ENCODE data around the gene REELD1.

The REELD1 gene

DNA sequence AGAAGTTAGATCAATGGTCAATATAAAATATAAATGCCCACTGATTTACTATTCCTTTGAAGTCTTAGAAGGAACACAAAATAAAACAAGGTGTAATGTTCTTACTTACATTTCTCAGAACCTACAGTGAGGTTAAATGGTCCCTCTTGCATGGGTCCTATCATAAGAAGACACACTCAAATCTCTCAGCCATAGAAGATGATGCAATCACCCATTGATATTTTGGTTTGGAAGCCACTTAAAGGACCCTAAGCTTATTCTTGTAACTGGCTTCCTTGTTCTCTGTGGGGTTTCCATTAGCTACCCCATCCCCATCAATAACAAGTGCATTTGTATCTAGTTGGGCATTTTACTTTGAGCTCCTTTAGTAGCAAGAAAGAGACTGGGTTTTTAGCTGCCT lies 15.1 kb downstream of the REELD1 start:
- DNase-seq: no peak

DNA sequence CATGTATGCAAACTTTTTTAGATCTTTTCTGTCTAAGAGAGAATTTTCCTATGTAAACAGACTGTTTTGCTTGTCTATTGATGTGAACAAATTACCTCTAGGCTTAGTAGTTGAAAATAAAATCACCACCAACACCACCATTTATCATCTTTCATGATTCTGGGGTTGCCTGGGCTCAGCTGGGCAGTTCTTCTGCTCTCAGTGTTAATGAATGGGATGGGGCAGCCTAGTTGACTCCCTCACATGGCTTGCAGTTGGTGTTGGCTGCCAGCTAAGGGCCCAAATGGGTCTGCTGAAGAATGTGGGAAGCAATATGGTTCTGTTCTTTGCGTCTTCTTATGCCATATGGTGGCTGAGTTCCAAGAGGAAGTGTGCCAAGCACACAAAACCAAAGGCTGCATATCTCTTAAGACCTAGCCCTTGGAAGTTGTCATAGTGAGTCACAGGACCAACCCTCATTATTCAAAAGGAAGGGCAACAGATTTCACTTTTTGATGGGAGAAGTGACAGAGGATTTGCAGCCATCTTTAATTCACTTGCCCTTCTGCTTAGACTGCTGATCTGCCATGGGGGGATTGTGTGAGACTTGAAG lies 17.9 kb downstream of the REELD1 start:
- DNase-seq: no peak

DNA sequence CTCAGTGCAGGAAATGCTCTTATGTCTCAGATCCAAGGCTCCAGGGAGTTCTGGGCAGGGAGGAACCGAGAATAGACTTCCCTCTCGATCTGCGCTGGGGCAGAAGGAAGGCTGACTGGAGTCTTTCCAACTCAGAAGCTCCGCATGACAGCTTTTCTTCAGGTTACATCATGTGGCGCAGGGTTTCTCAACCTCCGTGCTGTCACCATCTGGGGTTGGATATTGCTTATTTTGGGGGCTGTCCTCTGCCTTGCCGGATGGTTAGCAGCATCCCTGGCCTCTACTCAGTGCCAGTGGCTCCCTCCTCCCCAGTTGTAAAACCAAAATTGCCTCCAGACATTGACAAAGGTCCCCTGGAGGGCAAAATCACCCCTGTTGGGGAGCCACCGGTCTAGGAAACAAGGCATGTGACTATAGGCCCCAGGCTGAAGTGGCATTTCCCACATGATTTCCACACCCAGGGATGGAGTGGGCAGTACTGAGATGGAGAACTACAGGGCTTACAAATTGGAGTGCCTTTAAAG lies 21.4 kb downstream of the REELD1 start:
- no peak for DNase-seq

GRCh38 chr4:146236216-146236615 lies 21.9 kb downstream of the REELD1 start:
- no peak for DNase-seq

DNA sequence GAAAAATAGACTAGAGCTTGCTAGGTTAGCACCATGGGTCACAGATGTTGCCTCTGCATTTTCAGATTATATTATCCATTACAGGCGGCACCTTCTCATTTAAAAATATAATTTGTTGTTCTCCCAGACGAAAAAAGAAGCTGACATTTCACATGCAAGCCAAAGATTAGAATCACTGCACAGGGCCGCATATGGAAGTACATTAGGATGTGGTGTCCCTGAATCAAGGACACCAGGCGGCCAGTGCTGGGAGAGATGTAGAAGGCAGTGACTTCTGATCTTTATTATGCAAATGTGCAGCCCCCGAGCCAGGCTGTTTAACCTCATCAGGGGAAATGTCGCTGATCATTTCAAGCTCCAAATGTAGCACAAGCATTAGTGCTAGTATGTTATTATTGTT lies 22.8 kb downstream of the REELD1 start:
- no peak for DNase-seq

DNA sequence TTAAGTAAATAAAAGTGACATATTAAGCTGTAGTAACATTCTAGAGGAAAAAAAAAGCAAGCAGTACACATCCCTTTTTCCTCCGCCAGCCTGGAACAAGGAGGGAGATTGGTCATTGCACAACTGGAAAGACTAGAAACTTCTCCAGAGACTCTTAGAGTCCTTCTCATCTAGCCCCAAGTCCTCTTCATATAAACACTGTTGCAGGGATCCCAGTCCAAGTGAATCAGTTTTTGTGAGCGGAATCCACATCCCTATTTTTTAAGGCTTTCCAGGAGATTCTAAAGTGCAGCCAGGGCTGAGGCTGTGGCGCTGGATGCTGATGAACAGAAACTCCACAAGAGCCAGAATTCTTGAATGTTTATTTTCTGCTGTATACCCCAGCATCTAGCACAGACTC lies 23.8 kb downstream of the REELD1 start:
- no peak for DNase-seq

DNA sequence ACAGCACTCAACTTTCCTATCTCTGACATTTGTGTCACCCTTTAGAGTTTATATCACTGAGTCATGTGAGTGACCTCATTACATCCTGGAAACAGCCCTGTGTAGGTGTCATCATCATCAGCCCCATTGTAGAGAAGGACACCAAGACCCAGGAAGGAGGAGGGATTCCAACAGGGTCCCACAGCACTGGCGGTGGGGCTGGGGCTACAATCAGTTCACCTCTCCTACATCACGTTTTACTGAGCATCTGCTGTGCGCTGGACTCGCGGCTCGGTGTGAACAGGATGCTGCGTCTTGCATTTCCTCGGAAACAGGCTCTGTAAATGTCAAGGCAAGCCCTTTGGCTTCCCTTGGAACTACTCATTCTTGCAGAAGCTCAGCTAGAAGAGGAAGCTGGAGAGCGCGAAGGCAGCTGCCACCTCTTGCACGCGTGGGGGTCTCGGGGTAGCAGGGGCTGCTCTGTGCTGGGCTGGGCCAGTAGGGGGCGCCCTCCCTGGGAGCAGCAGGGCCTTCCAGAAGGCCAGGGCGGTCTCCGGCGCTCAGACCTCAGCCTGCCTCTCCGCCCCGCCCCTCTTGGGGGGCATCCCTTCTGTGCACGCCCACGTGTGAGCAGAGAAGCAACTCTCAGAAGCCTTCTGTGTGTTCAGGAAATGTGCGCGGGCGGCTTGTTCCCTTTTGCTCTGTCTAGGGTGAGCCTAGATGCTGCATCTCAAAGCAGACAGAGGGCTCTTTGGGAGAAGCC lies 29.0 kb downstream of the REELD1 start:
- peak; percentile 63 for DNase-seq

DNA sequence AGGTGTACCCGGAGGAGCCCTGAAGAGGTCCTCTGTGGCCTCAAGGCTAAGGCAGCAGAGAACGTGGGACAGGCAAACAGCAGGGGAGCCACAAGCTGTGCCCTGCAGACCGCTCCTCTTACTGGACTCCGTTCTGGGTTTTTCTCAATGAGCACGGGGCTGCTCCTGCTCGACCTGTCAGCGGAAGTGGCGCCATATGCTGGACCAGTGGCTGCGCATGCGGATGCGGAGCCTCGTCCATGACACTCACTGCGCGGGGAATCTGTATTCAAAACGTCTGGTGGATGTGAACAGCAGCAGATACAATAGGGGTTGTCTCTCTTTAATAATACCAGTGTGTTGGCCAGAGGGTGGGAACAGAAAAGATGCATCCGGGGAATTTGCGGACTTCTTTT lies 29.5 kb downstream of the REELD1 start:
- no peak for DNase-seq

DNA sequence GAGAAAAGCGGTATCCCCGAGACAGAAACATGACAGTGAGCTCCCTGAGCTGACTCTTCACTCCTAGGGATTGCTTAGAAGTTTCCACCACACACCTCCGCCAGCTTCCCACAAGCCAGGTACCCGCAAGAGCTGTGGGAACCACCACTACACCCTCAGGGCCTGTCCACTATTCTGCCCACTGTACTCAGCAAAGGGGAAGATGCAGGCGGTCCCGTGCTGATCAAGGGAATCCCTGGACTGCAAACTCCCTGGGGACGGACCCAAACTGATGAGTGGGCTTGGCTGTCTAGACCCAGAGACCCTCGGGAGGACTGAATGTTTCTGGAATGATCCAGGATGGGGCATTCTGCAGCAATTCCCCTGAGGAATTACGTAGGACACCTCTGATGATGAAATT lies 30.2 kb downstream of the REELD1 start:
- DNase-seq: no peak

DNA sequence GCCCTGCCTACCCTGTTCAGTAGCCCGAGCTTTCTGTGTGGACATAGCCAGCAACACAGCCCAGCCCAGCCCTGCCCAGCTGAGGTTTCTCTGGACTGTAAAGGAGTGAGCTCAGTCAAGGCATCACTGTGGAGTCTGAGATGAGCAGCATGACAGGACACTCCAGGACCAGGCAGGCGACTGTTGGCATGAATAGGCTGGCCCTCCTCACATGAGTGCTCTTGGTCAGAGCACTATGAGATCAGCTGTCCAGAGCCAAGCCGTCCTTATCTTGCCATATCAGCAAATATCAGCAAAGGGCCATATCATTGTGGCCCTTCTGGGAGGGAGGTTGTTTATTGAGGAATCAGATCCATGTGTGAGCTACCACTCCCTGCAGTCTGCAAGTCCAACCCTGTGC lies 30.9 kb downstream of the REELD1 start:
- no peak for DNase-seq

DNA sequence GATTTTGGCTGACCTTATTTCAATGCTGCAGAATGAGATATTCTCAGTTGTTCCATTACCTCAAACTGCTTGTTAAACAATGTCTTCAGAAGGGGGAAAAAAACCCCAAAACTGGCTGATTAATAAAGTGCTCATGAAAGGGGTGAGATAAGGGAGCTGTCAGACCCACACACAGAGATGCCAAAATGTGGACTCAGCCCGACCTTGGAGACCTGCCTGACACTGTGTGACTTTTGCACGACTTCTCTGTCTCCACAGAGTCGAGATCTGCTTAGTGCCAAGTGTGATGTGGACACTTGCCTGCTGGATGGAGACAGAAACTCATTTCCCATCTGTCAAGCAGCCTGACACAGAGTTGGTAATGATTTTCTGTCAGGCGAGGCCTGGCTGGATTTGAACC lies 31.5 kb downstream of the REELD1 start:
- no peak for DNase-seq

GRCh38 chr4:146246381-146246780 lies 32.0 kb downstream of the REELD1 start:
- no peak for DNase-seq

GRCh38 chr4:146247356-146247755 lies 33.0 kb downstream of the REELD1 start:
- no peak for DNase-seq

- DNase-seq: no peak
Measured at GRCh38 chr4:146252969-146253611, 38.8 kb downstream of the REELD1 start.

DNA sequence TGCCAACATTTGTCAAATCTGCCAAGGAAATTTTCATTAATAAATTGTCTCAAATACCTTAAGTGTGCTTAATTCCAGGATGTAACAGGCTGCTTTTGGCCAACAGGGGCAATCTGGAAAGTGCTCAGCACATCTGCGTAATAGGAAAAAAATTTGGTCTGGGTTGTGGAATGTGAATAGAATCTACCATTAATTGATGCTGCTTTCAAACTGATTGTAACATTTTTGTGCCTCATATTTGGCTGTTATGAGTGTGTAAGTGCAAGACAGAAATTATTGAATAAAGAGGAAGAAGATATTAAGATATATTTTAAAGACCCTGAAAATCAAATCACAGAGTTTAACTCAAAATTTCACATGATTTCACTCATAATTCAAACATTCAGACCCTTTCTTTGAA lies 41.1 kb downstream of the REELD1 start:
- no peak for DNase-seq

GRCh38 chr4:146255874-146256273 lies 41.5 kb downstream of the REELD1 start:
- no peak for DNase-seq

- no peak for DNase-seq
Measured at GRCh38 chr4:146256328-146256727, 42.0 kb downstream of the REELD1 start.

DNA sequence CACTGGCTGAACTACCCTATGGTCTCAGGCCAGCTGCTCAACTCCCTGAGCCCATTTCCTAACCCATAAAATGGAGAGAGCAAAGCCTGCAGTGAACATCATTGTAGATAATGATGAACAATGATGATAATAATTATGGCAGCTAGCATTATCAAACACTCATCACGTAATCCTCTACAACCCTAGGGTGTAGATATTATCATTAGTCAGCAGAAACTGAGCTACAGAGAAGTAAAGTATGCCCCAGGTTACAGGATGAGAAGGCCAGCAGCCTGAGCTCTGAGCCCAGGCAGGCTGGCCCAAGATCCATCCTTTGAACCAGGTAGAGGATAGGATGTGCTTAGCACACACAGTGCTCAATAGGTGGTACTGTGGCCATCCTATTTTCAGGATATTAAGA lies 43.2 kb downstream of the REELD1 start:
- no peak for DNase-seq

- no peak for DNase-seq
Measured at GRCh38 chr4:146260521-146260920, 46.2 kb downstream of the REELD1 start.

GRCh38 chr4:146261041-146261440 lies 46.7 kb downstream of the REELD1 start:
- DNase-seq: no peak

GRCh38 chr4:146263793-146264192 lies 49.5 kb downstream of the REELD1 start:
- no peak for DNase-seq

DNA sequence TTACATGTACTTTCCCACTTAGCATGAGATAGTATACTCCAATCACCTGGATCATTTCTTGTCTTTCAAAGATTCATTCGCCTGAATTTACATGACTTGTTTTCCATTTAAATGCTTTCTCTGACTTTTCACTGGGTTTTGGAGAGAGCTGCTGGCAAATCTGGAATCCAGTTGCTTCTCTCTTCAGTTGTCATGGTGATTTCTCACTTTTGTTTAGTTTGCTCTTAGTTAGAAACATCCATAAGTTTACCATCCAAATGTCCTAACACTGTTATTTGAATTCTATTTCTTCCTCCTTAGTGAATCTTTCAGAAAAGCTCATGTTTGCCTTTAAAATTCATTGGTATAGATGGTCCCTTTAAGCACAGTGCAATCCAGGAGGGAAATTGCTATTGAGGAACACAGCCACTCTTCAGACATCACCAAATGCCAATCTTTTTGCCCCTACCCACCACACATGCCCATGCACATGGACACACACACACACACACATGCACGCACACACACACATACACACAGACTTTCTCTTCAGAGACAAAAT lies 51.7 kb downstream of the REELD1 start:
- DNase-seq: no peak

DNA sequence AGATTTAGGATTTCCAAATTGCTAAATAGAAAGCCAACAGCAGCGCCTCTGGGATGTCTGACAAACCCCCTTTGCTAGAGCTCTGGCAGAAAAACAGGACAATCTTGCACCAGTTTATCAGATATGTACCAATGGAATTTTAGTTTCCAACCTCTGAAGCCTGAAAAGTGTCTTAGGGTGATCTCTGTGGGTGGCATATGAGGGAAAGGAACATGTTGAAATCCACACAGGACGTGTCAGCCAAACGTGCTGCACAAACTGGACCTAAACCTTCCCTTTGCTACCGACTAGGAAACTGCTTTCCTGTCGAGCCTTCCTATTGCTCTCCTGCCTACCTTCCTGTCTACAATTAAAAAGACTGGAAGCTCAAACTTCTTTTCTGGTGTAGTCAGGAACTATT lies 53.5 kb downstream of the REELD1 start:
- DNase-seq: no peak

DNA sequence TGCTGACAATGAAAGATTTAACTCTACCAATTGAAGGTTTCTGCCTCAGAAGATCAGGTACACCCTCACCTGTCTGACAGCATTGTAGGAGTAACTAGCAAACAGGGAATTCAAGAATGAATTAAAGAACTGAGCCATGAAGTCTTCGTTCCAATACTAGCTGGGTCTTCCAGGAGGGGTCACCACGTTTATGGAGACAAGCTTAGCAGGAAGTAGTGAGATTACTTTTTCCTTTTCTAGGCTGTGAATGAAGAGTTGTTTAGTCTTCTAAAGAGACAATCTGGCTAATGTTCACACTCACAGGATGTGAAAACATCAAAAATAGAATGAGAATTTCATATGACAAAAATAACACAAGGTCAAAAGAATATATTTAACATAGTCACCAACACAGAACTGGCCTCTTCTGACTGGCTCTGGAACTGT lies 54.9 kb downstream of the REELD1 start:
- no peak for DNase-seq
